Mucosa of descending colon (tissue), 3 donors: ENCODE results near the gene UPP2. TPM values are rescaled to one million over a fixed set of nuclear protein-coding genes. Genes with fewer than 3 reads are reported as not detected.

Experiments
- ATAC-seq: fragments of 200-7000 bp; cut with Tn5 transposase; one replicate; pipeline ENCODE4 v1.9.1; 2020; ENCODE audit warnings: mild to moderate bottlenecking, moderate library complexity
- DNase-seq, 3 donors: peaks; one replicate each; pipeline ENCODE4 v3.0.0-alpha.2; 2020
- H3K36me3 ChIP-seq: fragments of 200-600 bp; one replicate; pipeline ENCODE4 v1.8.0; 2021; ENCODE audit warnings: low read depth, mild to moderate bottlenecking
- H3K4me1 ChIP-seq: fragments of 200-600 bp; one replicate; pipeline ENCODE4 v1.8.0; 2021; ENCODE audit warnings: low read depth, mild to moderate bottlenecking
- H3K4me3 ChIP-seq: fragments of 200-600 bp; one replicate; pipeline ENCODE4 v1.8.0; 2021; ENCODE audit warnings: mild to moderate bottlenecking
- H3K9me3 ChIP-seq: fragments of 200-600 bp; one replicate; pipeline ENCODE4 v1.8.0; 2021; ENCODE audit warnings: mild to moderate bottlenecking
- intact Hi-C, 2 donors: fragments of 100-400 bp; cut with DNase I in 1 of 2; cut with micrococcal nuclease in 1 of 2; formaldehyde crosslinking; loops; one replicate each; pipeline versions ENCODE4 v1.11.0 to v1.11.1; 2022; cut with DNase I, micrococcal nuclease
- total RNA-seq, 3 donors: library from RNA; stranded (reverse); fragmentation: NEBNext Ultra II Directional in 2 of 3; extraction: Animal tissue kit (Norgen Biotek cat#: 25700) in 2 of 3; gene quantifications; one replicate each; pipeline versions ENCODE4 v1.2.1 to v1.2.4, GENCODE V29; 2021 to 2023
- TF ChIP-seq, protein P1 (sequence below): fragments of 200-600 bp; IDR thresholded peaks from one replicate; pipeline ENCODE4 v1.8.0; 2022; ENCODE audit warnings: antibody characterized with exemption, mild to moderate bottlenecking
- donor health status: DM: no; HTN: no; CAD: no; lungs with moderate emphysema.
- donor health status: DM: no; HTN: no; CAD: no.
- donor health status: DM: no; HTN: yes; CAD: no.

Gene UPP2
- total RNA-seq, 3 donors from 2014 or later = not detected

DNA sequence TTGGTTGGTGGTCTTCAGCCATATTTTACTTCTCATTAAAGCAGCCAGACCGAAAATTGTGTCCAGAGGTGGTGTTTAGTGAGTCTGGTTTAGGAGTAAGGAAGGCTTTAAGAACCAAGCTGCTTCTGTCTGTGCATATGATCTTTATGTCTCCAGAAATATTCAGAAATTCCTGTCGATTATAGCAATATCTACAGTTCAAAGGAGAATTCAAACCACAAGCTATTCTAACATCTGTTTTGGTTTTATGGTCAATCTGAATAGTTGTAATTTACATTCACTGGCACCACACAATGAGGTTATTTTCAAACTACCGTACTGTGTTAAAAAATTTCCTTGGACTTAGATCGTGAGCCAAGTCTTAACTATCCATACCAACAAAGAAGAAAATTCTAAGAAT, 11.3 kb downstream of the UPP2 start:
- TF ChIP-seq, protein P1, sequence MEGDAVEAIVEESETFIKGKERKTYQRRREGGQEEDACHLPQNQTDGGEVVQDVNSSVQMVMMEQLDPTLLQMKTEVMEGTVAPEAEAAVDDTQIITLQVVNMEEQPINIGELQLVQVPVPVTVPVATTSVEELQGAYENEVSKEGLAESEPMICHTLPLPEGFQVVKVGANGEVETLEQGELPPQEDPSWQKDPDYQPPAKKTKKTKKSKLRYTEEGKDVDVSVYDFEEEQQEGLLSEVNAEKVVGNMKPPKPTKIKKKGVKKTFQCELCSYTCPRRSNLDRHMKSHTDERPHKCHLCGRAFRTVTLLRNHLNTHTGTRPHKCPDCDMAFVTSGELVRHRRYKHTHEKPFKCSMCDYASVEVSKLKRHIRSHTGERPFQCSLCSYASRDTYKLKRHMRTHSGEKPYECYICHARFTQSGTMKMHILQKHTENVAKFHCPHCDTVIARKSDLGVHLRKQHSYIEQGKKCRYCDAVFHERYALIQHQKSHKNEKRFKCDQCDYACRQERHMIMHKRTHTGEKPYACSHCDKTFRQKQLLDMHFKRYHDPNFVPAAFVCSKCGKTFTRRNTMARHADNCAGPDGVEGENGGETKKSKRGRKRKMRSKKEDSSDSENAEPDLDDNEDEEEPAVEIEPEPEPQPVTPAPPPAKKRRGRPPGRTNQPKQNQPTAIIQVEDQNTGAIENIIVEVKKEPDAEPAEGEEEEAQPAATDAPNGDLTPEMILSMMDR = no peak
- Histone ChIP-seq H3K4me1 (no peaks in the 10 kb centered on the region), H3K9me3 (no peaks in the 10 kb centered on the region), H3K36me3 (no peaks in the 10 kb centered on the region), H3K4me3 (no peak overlapping the region)
- ATAC-seq (no peak), DNase-seq (no peak)
- intact Hi-C loops = no loop called here

DNA sequence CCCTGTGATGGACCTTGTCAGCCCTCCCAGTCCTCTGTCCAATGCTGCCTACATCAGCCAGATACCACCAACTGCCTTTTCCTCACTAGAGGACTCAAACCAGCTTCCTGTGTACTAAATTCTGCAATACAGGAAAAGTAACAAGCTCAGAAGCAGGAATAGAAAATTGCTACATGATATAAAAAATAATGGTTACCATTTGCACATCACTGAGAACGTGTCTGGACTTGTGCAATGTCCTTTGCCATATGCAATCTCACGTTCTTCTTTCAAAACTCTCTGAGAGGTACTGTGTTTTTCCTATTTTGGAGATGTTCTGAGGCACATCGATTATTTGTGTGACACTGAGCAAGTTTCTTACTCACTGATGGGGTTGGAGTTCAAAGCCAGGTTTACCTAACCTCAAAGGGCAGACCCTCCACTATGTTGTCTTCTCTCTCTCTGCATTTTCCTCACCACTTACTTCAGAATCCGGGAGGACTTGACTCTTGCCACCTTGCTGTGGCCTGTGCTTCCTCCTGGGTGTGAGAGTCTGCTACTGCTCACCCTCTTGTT, 12.1 kb downstream of the UPP2 start:
- no peak for DNase-seq
- no peak for ATAC-seq
- intact Hi-C loops = no loop called here
- Histone ChIP-seq H3K36me3 (no peaks in the 10 kb centered on the region), H3K9me3 (no peaks in the 10 kb centered on the region), H3K4me1 (no peaks in the 10 kb centered on the region), H3K4me3 (no peak overlapping the region)
- TF ChIP-seq, protein P1 = no peak

DNA sequence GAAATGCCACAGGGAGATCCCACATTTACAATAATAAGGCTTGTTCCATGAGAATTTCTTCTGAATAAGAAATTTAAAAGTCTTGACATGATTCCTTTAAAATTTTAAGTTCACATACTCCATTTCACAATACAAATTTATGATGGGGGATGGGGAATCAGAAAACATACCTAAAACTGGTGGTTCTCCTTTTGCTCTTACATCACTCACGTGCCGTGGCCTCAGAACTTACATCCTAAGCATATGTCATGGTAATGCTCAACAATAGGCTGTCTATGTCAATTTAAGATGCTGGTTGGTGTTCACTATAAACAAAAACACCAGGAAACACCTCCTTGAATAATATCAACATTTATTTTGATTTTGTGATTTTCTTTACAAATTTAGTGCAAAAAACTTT, 12.8 kb downstream of the UPP2 start:
- DNase-seq (no peak), ATAC-seq (no peak)
- Histone ChIP-seq H3K9me3 (no peaks in the 10 kb centered on the region), H3K4me1 (no peaks in the 10 kb centered on the region), H3K4me3 (no peak overlapping the region), H3K36me3 (no peaks in the 10 kb centered on the region)
- intact Hi-C loops = no loop called here
- TF ChIP-seq, protein P1 = no peak

DNA sequence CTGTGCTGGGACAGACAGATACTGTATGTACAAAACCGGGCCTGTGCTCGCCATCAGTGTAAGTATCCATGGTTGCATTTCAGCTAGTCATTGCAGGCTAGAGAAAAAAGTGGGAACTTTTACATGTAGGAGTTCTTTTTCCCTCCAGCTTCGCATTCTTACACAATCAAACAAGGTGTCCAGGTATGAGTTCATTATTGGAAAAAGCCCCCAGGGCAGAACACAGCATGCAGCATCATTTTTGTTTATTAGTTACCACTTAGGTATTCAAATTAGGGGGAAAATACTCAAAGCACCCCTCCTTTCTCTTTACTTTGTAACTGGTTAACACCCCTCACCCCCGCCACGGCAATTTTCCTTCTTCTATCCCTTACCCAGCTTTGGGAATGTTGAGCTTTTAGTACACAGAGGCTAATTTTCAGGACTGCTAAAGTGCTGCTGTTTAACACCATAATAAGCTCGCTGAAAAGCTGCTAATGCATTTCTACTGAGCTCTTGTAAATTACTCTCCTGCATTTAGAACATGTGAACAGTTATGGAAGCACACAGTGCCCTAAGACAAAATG, 13.6 kb downstream of the UPP2 start:
- ATAC-seq = no peak
- no peaks in the 10 kb centered on the region for H3K4me1 ChIP-seq

DNA sequence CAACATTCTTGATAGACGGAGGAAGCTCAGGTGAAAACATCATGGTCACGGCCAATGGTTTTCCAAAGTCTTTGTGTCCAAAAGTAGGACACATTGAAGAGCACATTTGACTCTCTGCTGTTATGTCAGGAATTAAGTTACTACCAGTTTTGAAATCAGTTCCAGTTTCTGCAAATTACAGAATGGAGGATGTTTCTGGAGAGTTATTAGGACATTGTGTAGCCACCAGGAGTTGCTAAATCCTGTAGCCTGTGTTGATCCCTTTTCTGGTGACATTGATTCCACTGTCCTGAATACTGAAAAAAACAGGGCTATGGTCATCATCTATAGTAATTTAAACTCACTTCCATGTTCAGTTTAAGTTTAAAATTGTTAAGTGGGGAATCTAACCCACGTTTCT, 15.3 kb downstream of the UPP2 start:
- intact Hi-C loops = no loop called here
- TF ChIP-seq, protein P1 = no peak
- Histone ChIP-seq H3K4me1 (no peaks in the 10 kb centered on the region), H3K4me3 (no peak overlapping the region), H3K9me3 (no peaks in the 10 kb centered on the region), H3K36me3 (no peaks in the 10 kb centered on the region)
- DNase-seq = no peak
- ATAC-seq = no peak

More for the DNA sequence above, 13.6 kb downstream of the UPP2 start:
- DNase-seq = no peak
- Histone ChIP-seq H3K4me3 (no peak overlapping the region), H3K9me3 (no peaks in the 10 kb centered on the region), H3K36me3 (no peaks in the 10 kb centered on the region)
- intact Hi-C loops = no loop called here
- TF ChIP-seq, protein P1 = no peak

DNA sequence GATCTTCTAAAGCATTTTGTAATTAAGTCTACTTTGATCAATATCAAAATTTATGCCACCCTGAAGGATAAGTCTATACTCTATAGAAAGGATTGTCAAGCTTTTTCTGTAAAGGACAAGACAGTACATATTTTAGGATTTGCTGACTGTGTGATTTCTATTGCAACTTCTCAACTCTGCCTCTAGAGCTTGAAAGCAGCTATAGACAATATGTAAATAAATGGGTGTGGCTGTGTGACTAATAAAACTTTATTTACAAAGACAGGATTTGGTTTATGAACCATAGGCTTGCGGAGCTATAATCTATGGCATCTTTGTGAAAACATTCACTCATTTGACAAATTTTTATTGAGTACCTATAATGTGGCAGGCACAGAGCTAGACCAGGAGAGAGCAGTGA, 18.4 kb downstream of the UPP2 start:
- TF ChIP-seq, protein P1 = no peak
- Histone ChIP-seq H3K4me1 (peaks cover 9% of the 10 kb centered on the region), H3K4me3 (no peak overlapping the region), H3K36me3 (no peaks in the 10 kb centered on the region), H3K9me3 (no peaks in the 10 kb centered on the region)
- intact Hi-C loops = no loop called here
- no peak for DNase-seq
- ATAC-seq = peak; percentile 70
